ENCODE results near the gene NT5C1A. TPM values are rescaled to one million over a fixed set of nuclear protein-coding genes. Genes with fewer than 3 reads are reported as not detected.

Gene NT5C1A
- total RNA-seq, 2 donors from 2014 or later, result 2.3 to 3.1 TPM

- Histone ChIP-seq H3K9me3 (no peaks in the 10 kb centered on the region), H3K4me3 (no peak overlapping the region), H3K4me1 (peaks cover 8% of the 10 kb centered on the region), H3K27me3 (no peaks in the 10 kb centered on the region), H3K27ac (no peak overlapping the region), H3K36me3 (replicated peaks in 1 of 2; ENCODE audit: insufficient read depth in 1 of 2, low read depth in 2 of 2) (no peaks in the 10 kb centered on the region)
- 82 to 96% methylated on average over 4 to 6 of the region's 6 CpGs for WGBS, 2 donors
- DNase-seq, result peak in 2 of 4 donors; percentile 21 to 69
- no peak for TF ChIP-seq POLR2A (IDR thresholded peaks at IDR 0.05)
- no peak for TF ChIP-seq CTCF (IDR thresholded peaks at IDR 0.05)
- intact Hi-C loops (cut with DNase I), result no loop called here
- no peak for ATAC-seq
Observed at GRCh38 chr1:39676948-39677548, 5.1 kb upstream of the NT5C1A start.

- intact Hi-C loops (cut with DNase I), result no loop called here
- H3K4me3 ChIP-seq, result no peak overlapping the region
- 92 to 94% methylated on average over 1 of the region's 1 CpG for WGBS, 2 donors
- no peaks in the 10 kb centered on the region for H3K36me3 ChIP-seq (replicated peaks in 1 of 2; ENCODE audit: insufficient read depth in 1 of 2, low read depth in 2 of 2)
- H3K9me3 ChIP-seq, result no peaks in the 10 kb centered on the region
- peaks cover 25% of the 10 kb centered on the region for H3K4me1 ChIP-seq
- H3K27me3 ChIP-seq, result no peaks in the 10 kb centered on the region
- no peak overlapping the region for H3K27ac ChIP-seq
- ATAC-seq, result no peak
- no peak for TF ChIP-seq POLR2A (IDR thresholded peaks at IDR 0.05)
- TF ChIP-seq CTCF (IDR thresholded peaks at IDR 0.05), result no peak
- peak in 3 of 4 donors; percentile 27 to 88 (median 57) for DNase-seq
Observed at GRCh38 chr1:39675220-39675619, 3.3 kb upstream of the NT5C1A start.

GRCh38 chr1:39673215-39673614 is 1.3 kb upstream of the NT5C1A start:
- Histone ChIP-seq H3K27me3 (no peaks in the 10 kb centered on the region), H3K4me1 (peaks cover 25% of the 10 kb centered on the region), H3K36me3 (replicated peaks in 1 of 2; ENCODE audit: insufficient read depth in 1 of 2, low read depth in 2 of 2) (no peaks in the 10 kb centered on the region), H3K27ac (no peak overlapping the region), H3K9me3 (no peaks in the 10 kb centered on the region), H3K4me3 (no peak overlapping the region)
- WGBS, 2 donors, result 82 to 90% methylated on average over 3 of the region's 3 CpGs
- no peak for TF ChIP-seq CTCF (IDR thresholded peaks at IDR 0.05)
- no peak for TF ChIP-seq POLR2A (IDR thresholded peaks at IDR 0.05)
- ATAC-seq, result no peak
- no peak for DNase-seq
- intact Hi-C loops (cut with DNase I), result no loop called here

GRCh38 chr1:39672551-39672947 is 642 bp upstream of the NT5C1A start:
- DNase-seq (peak in 2 of 4 donors; percentile 7 to 45), ATAC-seq (no peak)
- intact Hi-C loops (cut with DNase I), result no loop called here
- peaks cover 25% of the 10 kb centered on the region for H3K4me1 ChIP-seq
- H3K9me3 ChIP-seq, result no peaks in the 10 kb centered on the region
- no peak for TF ChIP-seq POLR2A (IDR thresholded peaks at IDR 0.05)
- TF ChIP-seq CTCF (IDR thresholded peaks at IDR 0.05), result peak in 6 of 7 experiments; percentile 26 to 42 (median 38)
- H3K4me3 ChIP-seq, result peak overlapping the region in 1 of 2 donors; percentile 9
- no peaks in the 10 kb centered on the region for H3K36me3 ChIP-seq (replicated peaks in 1 of 2; ENCODE audit: insufficient read depth in 1 of 2, low read depth in 2 of 2)
- no peaks in the 10 kb centered on the region for H3K27me3 ChIP-seq
- H3K27ac ChIP-seq, result no peak overlapping the region
- whole genome bisulfite sequencing, 2 donors, result 14 to 17% methylated on average over 8 to 12 of the region's 12 CpGs

- H3K9me3 ChIP-seq, result no peaks in the 10 kb centered on the region
- ATAC-seq (peak; percentile 60), DNase-seq (peak; percentile 45 to 69 (median 54))
- intact Hi-C loops (cut with DNase I), result no loop called here
- H3K27ac ChIP-seq, result no peak overlapping the region
- H3K36me3 ChIP-seq (replicated peaks in 1 of 2; ENCODE audit: insufficient read depth in 1 of 2, low read depth in 2 of 2), result no peaks in the 10 kb centered on the region
- no peaks in the 10 kb centered on the region for H3K27me3 ChIP-seq
- TF ChIP-seq POLR2A (IDR thresholded peaks at IDR 0.05), result no peak
- no peak for TF ChIP-seq CTCF (IDR thresholded peaks at IDR 0.05)
- peak overlapping the region; percentile 9 to 31 for H3K4me3 ChIP-seq
- H3K4me1 ChIP-seq, result peaks cover 25% of the 10 kb centered on the region
- 0 to 6% methylated on average over 3 to 23 of the region's 26 CpGs for WGBS, 2 donors
Observed at GRCh38 chr1:39671433-39671792, 494 bp downstream of the NT5C1A start.
